ENCODE measurements around the gene LRIG3.
"Not testable (repeated sequence)": the region's sequence is repeated elsewhere in the genome, so short reads cannot be mapped to it uniquely, and the experiment has no call there.

Gene LRIG3

GRCh38 chr12:58902726-58903125 lies 17.6 kb downstream of the LRIG3 start:
- not testable (repeated sequence) for DNase-seq

GRCh38 chr12:58901664-58902063 lies 18.6 kb downstream of the LRIG3 start:
- DNase-seq: no peak

DNA sequence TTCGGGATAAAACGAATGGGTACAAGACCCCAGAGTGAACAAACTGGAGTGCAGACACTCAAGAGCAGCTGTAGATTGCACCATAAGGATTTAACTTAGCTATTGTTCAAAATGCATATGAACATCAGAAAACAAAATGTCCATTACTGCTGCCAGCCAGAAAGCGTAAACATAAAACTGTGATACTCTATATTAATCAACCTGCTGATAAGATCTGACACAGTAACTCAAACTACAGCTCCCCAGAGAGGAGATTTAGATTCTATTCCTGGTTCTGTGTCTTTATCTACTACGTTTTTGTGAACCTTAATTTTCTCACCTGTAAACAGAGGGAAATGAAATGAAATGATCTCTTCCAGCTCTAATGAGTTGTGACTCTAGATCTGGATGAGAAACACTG lies 22.3 kb downstream of the LRIG3 start:
- no peak for DNase-seq

GRCh38 chr12:58896278-58896677 lies 24.0 kb downstream of the LRIG3 start:
- no peak for DNase-seq

DNA sequence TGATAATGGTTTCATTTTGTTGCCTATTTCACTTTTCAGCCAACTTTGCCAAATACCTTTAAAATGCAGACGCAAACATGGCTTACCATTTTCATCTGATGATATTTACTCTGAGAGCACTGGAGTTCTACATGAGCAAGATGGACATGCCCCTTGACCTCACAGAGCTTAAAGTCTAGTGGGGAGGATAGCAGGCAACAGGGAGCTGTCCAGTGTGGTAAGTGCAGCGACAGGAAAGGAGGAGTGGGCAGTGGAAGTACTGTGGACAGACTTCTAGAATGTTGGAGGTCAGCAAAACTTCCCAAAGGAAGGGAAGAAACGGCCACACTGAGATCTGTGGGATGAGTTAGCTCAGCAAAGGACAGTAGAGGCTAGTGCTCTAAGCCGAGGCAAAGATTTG lies 25.3 kb downstream of the LRIG3 start:
- DNase-seq: no peak

DNA sequence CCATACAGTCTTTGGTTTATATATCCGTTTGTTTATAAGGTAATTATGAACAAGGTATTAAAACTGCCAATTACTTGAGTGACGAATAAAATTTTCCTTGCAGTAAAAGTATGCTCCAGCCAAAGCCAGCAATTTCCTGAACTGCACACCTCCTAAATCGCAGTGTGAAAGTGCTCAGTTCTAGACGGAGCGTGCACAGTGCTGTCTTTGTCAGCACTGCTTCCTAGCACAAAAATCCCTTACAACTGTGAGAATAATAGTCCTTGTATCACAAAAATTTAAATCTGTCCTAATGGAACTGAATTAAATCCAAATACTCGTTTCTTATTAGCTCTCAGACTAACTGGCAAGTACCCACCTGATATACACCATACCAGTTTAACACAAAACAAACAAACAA lies 26.3 kb downstream of the LRIG3 start:
- DNase-seq: peak in 17 of 58 donors; percentile 3 to 82 (median 35)

DNA sequence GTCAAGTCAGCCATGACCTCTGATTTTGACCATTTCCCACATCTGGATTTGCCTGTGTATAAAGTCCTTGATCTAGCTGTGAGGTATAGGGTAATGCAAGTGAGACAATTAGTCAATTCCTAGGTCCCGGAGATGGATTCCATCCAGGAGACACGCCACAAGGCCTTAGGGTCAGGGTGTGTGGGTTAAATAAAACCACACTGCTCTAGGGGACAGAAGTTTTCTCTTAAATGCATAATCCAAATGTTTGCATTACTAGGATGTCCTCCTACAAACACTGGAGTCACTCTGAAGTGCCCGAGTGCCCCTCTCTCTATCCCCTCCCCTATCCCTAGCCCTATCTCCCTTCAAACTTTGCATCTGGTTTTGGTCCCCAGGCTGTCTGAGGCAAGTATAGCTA lies 26.8 kb downstream of the LRIG3 start:
- DNase-seq: no peak

- peak in 26 of 58 donors; percentile 2 to 72 (median 36) for DNase-seq
Observed at GRCh38 chr12:58889557-58889956, 30.7 kb downstream of the LRIG3 start.

GRCh38 chr12:58888131-58888783 lies 32.0 kb downstream of the LRIG3 start:
- peak in 44 of 58 donors; percentile 3 to 80 (median 40) for DNase-seq

GRCh38 chr12:58887068-58887467 lies 33.2 kb downstream of the LRIG3 start:
- DNase-seq: no peak

- DNase-seq: no peak
Observed at GRCh38 chr12:58886474-58886873, 33.8 kb downstream of the LRIG3 start.

DNA sequence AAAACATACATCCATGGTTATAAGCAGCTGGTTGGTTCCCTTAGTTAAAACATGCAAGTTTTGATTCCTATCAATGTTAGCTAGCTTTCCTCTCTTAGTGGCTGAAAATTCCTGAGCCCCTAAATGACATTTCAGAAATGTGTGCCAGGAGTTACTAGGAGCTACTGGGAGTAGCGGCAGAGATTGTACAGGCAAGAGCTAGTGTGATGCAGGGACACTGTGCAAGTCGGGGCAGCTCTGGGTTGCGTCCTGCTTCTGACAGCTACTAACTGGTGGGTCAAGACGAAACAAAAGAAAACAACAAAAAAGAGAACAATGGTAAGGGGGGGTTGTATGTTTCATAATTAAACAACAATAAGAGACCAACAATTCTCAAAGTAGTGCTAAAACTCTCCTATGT lies 35.4 kb downstream of the LRIG3 start:
- DNase-seq: no peak

DNA sequence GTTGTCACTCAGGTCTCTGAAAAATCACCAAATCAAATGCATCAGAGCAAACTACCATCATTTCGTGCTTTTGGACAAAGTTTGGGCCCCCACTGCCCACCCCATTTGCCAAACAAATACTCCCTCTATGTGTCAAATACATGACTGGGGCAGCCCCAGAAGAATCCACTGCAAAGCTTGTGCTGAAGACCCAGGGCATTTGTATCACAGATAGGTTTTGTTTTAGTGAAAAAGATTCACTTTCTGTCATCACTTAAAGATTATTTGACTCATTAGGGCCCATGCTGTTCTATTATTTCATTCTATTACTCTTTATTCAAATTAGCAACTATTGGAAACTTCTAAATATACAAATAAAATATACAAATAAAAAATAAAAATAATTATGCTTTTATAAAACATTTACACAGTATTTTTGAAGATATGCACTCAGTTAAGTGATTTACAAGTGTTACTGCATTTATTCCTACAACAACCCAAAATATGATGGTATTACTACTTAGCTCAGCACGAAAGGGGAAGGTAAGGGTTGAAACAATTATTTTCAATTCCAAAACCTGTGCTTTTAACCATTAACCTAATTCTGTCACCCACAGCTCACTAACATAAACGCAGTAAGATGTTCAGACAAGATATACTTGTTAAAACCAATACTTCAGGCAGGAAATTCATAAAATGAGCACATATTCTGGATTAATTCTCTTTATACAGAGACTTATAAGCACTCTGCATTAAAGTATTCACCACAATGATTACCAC lies 36.5 kb downstream of the LRIG3 start:
- no peak for DNase-seq

DNA sequence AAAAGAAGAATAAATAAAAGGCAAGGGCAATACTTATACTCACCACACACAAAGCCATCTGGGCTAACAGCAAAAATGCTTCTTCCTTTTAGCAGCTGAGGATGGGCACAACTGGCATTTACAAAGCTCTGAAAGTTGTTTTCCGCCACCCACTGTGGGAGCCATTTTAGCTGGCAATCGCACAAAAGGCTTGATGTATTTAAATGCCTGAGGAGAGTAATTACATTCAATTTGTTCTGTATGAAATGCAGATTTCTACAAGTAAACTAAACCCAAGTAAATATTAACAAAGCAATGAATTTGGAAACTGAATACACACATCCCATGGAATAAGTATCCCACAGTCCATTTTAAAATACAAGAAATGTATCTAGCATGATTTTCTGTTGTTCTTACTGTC lies 37.5 kb downstream of the LRIG3 start:
- DNase-seq: no peak

GRCh38 chr12:58881816-58882215 lies 38.5 kb downstream of the LRIG3 start:
- DNase-seq: no peak

DNA sequence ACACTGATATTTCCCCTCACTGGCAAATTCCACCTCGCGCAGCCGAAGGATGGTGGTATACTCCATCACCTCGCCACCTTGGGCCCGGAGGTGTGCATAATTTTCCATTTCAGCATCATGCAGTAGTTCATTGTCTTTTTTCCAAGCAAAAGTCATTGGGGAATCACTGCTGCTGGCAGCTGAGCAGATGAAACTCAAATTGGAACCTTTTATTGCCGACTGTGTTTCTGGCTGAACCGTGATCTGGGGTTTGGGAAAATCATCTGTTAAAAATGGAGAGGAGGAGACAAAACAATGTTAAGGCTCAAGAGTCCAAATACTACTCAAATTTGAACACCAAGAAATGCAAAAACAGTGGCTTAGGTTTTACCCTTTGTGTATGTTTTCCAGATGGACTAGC lies 39.7 kb downstream of the LRIG3 start:
- DNase-seq: no peak

- no peak for DNase-seq
Observed at GRCh38 chr12:58877243-58877743, 43.0 kb downstream of the LRIG3 start.

GRCh38 chr12:58873496-58873895 lies 46.8 kb downstream of the LRIG3 start:
- no peak for DNase-seq

GRCh38 chr12:58871556-58871955 lies 48.7 kb downstream of the LRIG3 start:
- DNase-seq: no peak

- DNase-seq: no peak
Observed at GRCh38 chr12:58870595-58870994, 49.7 kb downstream of the LRIG3 start.

GRCh38 chr12:58860788-58861240 lies 59.5 kb downstream of the LRIG3 start:
- DNase-seq: no peak

GRCh38 chr12:58860056-58860787 lies 60.1 kb downstream of the LRIG3 start:
- DNase-seq: no peak

Measured in anterior cingulate cortex (tissue), 58 donors.